Measurements from ENCODE around the gene NLRP6. TPM values are rescaled to one million over a fixed set of nuclear protein-coding genes. Genes with fewer than 3 reads are reported as not detected.
A peak's percentile ranks its signal among the peaks of the same experiment; 100 is the strongest.
"Not testable (repeated sequence)": the region's sequence is repeated elsewhere in the genome, so short reads cannot be mapped to it uniquely, and the experiment has no call there.

NLRP6 gene
- total RNA-seq, 2 donors from 2014 or later: 0.43 to 2.2 TPM

DNA sequence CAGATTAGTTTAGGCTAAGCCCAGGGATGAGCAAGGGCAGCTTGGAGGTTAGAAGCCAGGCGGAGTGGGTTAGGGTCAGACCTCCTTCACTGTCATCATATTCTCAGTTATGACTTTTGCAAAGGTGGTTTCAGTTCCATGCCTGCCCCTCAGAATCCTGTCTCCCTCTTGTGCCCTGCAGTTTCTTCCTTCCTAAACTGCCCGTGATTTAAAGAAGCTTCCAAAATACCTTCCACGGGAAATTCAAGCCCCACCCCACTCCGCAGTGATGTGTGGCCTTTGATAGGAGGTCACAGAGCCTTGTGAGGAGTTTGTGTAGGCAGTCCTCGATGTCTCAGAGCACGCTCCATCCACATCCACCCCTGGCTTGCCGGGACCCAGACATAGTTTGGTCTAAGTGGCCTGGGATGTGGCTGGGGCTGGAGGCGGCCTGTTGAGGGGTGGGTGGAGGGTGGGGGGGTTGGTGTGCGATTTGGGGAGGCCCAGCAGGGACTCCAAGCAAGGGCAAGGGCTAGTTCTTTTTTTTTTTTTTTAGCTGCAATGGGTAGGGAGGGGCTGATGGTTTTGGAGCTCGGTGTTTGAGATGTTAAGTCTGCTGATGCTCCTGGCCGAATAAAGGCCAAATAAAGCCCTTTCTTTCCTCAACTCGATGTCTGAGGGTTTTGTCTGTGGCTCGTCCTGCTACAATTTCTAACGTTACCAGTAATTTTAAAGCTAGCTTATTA lies 34.0 kb downstream of the NLRP6 start:
- Mint-ChIP-seq H3K9me3 (no peaks in the 10 kb centered on the region), H3K4me1 (peaks cover 32% of the 10 kb centered on the region), H3K4me3 (peak overlapping the region; percentile 91), H3K27ac (peak overlapping the region; percentile 89), H3K27me3 (no peaks in the 10 kb centered on the region), H3K36me3 (ENCODE audit: low read depth) (peaks cover 63% of the 10 kb centered on the region)
- ATAC-seq (replicated peaks): peak; percentile 33

DNA sequence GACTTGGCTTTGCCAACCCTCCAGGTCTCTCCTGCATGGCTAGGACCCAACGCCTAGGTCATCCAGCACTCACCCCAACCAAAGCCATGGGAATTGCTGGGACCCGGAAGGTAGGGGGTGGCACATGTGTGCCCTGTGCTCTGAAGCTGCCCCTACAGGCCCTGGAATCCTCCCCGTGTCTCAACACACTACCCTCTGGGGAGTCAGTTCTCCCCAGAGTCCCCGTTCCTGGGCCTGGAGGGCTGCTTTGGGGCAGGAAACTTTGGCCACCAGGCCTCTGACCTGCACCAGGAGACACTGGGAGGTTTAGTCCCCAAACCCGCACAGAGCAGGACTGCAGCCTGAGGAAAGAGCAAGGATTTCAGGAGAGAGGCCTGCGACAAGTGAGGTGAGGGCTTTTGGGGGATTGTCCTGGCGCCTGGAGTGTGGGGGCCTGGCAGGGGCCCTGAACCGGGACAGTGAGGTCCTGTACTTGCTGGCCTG lies 35.1 kb downstream of the NLRP6 start:
- Mint-ChIP-seq H3K27ac (peak overlapping the region; percentile 89), H3K9me3 (no peaks in the 10 kb centered on the region), H3K36me3 (ENCODE audit: low read depth) (peaks cover 66% of the 10 kb centered on the region), H3K4me1 (peaks cover 28% of the 10 kb centered on the region), H3K27me3 (no peaks in the 10 kb centered on the region), H3K4me3 (peak overlapping the region; percentile 91)
- no peak for ATAC-seq (replicated peaks)

DNA sequence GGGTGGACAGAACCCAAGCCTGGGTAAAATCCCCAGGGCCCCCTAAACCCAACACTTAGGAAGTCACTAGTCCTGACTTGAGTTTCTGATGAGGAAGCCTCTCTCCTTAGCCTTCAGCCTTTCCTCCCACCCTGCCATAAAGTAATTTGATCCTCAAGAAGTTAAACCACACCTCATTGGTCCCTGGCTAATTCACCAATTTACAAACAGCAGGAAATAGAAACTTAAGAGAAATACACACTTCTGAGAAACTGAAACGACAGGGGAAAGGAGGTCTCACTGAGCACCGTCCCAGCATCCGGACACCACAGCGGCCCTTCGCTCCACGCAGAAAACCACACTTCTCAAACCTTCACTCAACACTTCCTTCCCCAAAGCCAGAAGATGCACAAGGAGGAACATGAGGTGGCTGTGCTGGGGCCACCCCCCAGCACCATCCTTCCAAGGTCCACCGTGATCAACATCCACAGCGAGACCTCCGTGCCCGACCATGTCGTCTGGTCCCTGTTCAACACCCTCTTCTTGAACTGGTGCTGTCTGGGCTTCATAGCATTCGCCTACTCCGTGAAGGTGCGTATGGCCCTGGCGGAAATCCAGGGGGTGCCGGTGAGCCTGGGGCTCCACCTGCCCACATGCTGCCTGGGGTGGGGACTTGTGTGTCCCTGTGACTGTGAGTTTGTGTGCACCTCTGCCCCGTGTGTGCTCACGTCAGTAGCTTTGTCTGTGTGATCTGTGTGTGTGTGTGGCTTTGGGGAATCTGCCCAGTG lies 35.8 kb downstream of the NLRP6 start, which contains the start of gene IFITM1:
Gene IFITM1, plus strand, starts transcription at position 254 of the 767 bp plus-strand sequence. Its CDS starts 131 bp downstream, at position 385.
- Mint-ChIP-seq H3K27me3 (no peaks in the 10 kb centered on the region), H3K27ac (peak within 1 kb of the TSS; percentile 89), H3K36me3 (ENCODE audit: low read depth) (peaks cover 59% of the 10 kb centered on the region), H3K9me3 (no peaks in the 10 kb centered on the region), H3K4me3 (peak within 1 kb of the TSS; percentile 91), H3K4me1 (peaks cover 28% of the 10 kb centered on the region)
- peak; percentile 55 for ATAC-seq (replicated peaks)

DNA sequence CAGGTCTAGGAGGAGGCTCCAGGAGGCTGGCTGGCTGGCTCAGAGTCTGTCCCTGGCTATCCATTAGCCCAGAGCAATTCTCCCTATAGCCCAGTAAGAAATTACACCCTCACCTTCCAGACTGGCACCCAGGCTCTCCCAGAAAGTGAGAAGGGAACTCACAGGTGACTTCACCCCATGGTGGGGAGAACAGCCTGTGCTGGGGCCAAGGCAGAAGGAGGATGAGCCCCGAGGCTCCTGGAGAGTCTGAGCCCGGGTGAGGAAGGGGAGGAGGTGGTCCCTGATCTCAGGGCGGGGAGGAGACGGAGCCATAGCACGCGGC lies 36.3 kb downstream of the NLRP6 start:
- not testable (repeated sequence) for H3K27me3 Mint-ChIP-seq, H3K9me3 Mint-ChIP-seq
- Mint-ChIP-seq H3K4me3 (peak overlapping the region; percentile 91), H3K27ac (peak overlapping the region; percentile 89), H3K36me3 (ENCODE audit: low read depth) (peaks cover 54% of the 10 kb centered on the region), H3K4me1 (peaks cover 27% of the 10 kb centered on the region)
- peak; percentile 0 for ATAC-seq (replicated peaks)

DNA sequence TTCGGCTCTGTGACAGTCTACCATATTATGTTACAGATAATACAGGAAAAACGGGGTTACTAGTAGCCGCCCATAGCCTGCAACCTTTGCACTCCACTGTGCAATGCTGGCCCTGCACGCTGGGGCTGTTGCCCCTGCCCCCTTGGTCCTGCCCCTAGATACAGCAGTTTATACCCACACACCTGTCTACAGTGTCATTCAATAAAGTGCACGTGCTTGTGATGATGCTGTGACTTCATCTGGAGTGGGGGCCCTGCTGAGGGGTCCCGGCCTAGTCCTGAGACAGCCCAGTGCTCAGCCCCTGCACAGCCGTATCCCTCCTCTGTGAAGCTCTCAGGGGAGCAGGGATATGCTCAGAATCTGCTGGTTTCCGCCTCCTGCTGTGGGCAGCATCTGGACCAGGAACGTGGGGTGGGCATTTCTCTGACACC lies 36.9 kb downstream of the NLRP6 start:
- peak overlapping the region; percentile 89 for H3K27ac Mint-ChIP-seq
- H3K36me3 Mint-ChIP-seq (ENCODE audit: low read depth): peaks cover 48% of the 10 kb centered on the region
- H3K4me1 Mint-ChIP-seq: peaks cover 25% of the 10 kb centered on the region
- ATAC-seq (replicated peaks): no peak
- peak overlapping the region; percentile 91 for H3K4me3 Mint-ChIP-seq
- no peaks in the 10 kb centered on the region for H3K9me3 Mint-ChIP-seq
- no peaks in the 10 kb centered on the region for H3K27me3 Mint-ChIP-seq

DNA sequence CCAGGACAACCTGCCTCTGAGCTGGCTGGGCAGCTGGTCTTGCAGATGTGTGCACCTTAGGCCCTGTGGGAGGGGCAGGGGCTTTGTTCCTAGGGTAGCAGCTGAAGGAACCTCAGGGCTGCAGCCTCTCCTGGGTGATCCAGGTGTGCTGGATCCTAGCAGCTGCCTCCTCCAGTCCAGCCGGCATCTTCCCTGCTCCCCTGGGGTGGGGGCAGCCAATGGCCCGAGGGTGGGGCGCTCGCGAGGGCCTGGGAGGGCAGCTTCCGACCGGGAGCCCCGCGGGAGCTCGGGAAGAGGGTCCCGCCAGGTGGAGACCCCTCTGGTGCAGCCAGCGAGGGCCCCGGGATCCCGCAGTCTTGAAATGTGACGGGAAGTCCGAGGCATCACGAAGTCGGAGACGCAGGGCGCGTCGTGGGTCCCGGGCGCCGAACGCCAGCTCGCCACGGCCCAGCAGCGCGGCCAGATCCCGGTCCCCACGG lies 37.3 kb downstream of the NLRP6 start:
- Mint-ChIP-seq H3K9me3 (no peaks in the 10 kb centered on the region), H3K27ac (peak overlapping the region; percentile 89), H3K4me3 (peak overlapping the region; percentile 91), H3K4me1 (peaks cover 29% of the 10 kb centered on the region), H3K36me3 (ENCODE audit: low read depth) (peaks cover 48% of the 10 kb centered on the region), H3K27me3 (no peaks in the 10 kb centered on the region)
- no peak for ATAC-seq (replicated peaks)

DNA sequence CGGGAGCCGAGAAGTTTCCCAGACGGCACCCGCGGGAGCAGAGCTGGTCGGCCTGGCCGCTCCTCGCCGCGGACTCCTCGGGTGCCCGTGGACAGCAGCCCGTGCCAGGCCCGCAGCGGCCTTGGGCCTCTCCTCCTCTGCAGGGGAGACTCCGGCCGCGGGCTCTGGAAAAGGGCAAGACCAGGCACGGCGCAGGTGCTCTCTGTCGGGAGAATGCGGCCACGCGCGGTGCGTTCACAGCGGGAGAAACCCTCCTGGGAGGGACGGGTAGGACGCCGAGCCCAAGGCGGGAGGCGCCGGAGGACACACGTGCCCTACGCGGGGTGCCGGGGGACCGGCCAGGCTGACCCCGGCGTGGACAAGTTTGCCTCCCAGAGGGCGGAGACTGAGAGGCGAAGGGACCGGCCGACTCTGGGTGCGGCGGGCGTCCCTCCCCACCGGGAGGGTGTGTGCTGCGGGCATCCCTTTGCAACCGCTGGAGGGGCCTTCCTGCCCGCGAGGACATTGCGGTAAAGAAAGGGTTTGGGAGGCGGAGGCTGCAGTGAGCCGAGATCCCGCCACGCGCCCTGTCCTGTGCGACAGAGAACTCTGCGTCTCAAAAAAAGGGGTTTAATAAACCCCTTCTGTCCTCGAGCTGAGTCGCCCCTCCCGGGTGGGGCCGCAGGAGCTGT lies 38.0 kb downstream of the NLRP6 start:
- Mint-ChIP-seq H3K4me1 (peaks cover 30% of the 10 kb centered on the region), H3K4me3 (peak overlapping the region; percentile 91), H3K27ac (peak overlapping the region; percentile 78), H3K27me3 (no peaks in the 10 kb centered on the region), H3K9me3 (no peaks in the 10 kb centered on the region), H3K36me3 (ENCODE audit: low read depth) (peaks cover 48% of the 10 kb centered on the region)
- no peak for ATAC-seq (replicated peaks)

DNA sequence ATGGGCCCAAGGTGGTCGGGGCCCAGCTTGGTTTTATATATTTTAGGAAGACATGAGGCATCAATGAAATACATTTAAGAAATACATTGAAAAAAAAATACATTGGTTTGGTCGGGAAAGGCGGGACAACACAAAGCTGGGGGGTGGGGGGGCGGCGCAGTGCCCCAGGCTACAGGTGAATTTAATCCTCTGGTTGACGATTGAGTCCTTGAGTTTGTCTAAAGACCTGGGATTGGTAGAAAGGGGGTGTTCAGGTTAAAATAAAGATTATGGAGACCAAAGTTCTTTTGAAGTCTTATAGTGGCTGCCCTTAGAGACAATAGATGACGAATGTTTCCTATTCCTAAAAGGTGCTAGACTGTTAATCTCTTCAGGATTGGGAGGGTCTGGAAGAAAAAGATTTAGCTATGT lies 38.7 kb downstream of the NLRP6 start:
- Mint-ChIP-seq H3K36me3 (ENCODE audit: low read depth) (peaks cover 48% of the 10 kb centered on the region), H3K9me3 (no peaks in the 10 kb centered on the region), H3K27ac (peak overlapping the region; percentile 78), H3K4me1 (peaks cover 28% of the 10 kb centered on the region), H3K27me3 (no peaks in the 10 kb centered on the region), H3K4me3 (peak overlapping the region; percentile 91)
- ATAC-seq (replicated peaks): no peak

DNA sequence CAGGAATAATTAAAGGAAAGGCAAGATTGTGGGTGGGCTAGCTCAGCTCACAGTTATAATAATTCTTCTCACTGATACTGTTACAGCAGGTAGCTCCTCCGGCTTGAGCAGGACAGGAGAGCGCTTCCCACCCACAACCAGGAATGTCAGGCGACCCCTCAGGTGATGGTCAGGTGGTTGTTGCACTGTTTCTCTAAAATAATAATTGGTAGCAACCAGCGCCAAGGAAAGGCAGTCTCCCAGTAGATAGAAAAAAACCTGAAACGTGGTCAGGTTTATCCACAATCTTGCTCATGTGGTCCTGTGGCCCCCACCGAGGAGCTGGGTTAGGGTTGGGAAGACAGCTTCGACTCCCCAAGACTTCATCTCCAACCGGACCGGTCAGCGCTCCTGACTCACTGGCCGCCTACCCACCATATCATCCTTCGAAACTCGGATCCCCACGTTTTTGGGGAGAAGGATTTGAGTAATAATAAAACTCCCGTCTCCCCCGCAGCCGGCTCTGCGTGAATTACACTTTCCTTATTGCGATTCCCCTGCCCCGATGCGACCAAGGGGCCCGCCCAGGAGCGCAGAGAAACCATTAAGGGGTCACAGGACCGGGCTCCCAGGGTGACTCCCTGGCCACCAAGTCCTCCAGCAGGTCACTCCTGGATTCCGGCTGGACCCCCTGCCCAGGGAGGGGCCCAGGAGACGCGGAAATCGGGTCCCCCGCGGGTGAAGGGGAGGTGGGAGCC lies 39.6 kb downstream of the NLRP6 start:
- not testable (repeated sequence) for H3K27me3 Mint-ChIP-seq, H3K9me3 Mint-ChIP-seq
- peak overlapping the region; percentile 78 for H3K27ac Mint-ChIP-seq
- ATAC-seq (replicated peaks): peak; percentile 47
- peak overlapping the region; percentile 91 for H3K4me3 Mint-ChIP-seq
- H3K36me3 Mint-ChIP-seq (ENCODE audit: low read depth): peaks cover 46% of the 10 kb centered on the region
- H3K4me1 Mint-ChIP-seq: peaks cover 21% of the 10 kb centered on the region

DNA sequence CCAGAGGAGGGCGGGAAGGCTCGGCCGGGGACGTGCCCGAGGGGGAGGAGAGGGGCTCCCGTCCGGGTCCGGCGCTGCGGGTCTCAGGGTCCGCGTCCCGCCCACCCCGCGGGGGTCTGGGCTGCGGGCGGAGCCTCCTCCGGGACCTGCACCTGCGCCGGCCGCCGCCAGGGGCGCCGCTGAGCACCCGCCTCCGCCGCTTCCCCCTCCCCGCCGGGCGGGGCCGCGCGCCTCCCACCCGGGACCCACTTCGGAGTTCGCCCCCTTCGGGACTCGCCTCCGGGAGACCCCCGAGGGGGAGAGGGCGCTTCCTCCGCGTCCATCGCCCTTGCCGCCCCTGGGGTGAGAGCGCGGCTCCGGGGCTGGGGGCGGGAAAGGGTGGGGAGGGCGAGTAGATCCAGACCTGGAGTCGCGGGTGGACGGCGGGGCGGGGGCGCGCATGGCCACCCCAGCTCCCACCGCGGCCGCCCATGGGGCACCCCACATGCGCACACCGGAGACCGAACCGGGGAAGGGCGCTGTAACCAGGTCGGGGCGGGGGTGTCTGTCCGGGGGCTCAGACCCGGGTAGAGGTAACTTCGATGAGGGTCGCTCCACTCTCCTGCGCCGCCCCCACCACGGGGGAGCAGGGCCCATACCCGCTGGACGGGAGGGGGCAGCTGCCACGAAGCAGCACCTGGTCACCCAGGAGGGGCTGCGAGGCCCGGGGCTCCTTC lies 40.4 kb downstream of the NLRP6 start:
- not testable (repeated sequence) for H3K27ac Mint-ChIP-seq, H3K9me3 Mint-ChIP-seq, H3K4me3 Mint-ChIP-seq, H3K27me3 Mint-ChIP-seq
- ATAC-seq (replicated peaks): peak; percentile 31
- Mint-ChIP-seq H3K4me1 (peaks cover 14% of the 10 kb centered on the region), H3K36me3 (ENCODE audit: low read depth) (peaks cover 39% of the 10 kb centered on the region)

DNA sequence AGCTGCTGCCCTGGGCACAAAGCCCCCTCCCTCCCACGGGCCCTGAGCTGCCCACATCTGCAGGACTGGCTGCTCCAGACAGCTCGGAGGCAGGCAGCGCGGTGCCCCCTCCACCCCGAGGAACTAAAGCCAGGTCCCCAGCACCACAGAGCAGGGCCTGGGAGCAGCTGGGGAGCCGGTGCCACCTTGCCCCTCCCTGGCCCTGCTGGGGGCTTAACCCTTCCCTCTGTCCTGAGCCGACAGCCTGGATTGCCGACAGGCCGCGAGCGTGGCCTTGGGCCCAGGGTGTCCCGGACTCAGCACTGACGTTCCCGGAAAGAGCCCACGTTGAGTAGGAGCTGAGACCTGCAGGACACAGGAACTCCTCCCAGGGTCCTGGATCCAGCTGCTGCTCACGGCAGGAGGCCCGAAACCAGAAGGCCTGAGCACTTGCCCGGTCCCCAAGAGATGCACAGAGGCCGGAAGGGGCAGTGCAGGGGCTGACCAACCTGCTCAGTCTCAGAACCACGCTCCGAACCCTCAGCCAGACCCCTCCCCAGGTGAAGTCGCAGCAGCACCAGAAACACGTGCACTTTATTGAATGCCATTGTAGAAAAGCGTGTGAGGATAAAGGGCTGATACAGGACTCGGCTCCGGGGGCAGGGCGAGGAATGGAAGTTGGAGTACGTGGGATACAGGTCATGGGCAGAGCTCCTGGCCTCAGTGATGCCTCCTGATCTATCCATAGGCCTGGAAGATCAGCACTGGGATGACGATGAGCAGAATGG lies 41.1 kb downstream of the NLRP6 start:
- H3K9me3 Mint-ChIP-seq; H3K27me3 Mint-ChIP-seq; ATAC-seq (replicated peaks): not testable (repeated sequence)
- Mint-ChIP-seq H3K27ac (peak overlapping the region; percentile 48), H3K4me3 (peak overlapping the region; percentile 63), H3K36me3 (ENCODE audit: low read depth) (peaks cover 32% of the 10 kb centered on the region), H3K4me1 (peaks cover 14% of the 10 kb centered on the region)

DNA sequence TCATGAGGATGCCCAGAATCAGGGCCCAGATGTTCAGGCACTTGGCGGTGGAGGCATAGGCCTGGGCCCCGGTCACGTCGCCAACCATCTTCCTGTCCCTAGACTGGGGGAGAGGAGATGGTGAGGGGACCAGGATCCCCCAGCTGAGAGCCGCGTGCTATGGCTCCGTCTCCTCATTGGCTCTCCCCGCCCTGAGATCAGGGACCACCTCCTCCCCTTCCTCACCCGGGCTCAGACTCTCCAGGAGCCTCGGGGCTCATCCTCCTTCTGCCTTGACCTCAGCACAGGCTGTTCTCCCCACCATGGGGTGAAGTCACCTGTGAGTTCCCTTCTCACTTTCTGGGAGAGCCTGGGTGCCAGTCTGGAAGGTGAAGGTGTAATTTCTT lies 41.7 kb downstream of the NLRP6 start:
- not testable (repeated sequence) for H3K9me3 Mint-ChIP-seq; ATAC-seq (replicated peaks); H3K27me3 Mint-ChIP-seq
- peaks cover 26% of the 10 kb centered on the region for H3K36me3 Mint-ChIP-seq (ENCODE audit: low read depth)
- peaks cover 19% of the 10 kb centered on the region for H3K4me1 Mint-ChIP-seq
- peak overlapping the region; percentile 63 for H3K4me3 Mint-ChIP-seq
- H3K27ac Mint-ChIP-seq: peak overlapping the region; percentile 48

DNA sequence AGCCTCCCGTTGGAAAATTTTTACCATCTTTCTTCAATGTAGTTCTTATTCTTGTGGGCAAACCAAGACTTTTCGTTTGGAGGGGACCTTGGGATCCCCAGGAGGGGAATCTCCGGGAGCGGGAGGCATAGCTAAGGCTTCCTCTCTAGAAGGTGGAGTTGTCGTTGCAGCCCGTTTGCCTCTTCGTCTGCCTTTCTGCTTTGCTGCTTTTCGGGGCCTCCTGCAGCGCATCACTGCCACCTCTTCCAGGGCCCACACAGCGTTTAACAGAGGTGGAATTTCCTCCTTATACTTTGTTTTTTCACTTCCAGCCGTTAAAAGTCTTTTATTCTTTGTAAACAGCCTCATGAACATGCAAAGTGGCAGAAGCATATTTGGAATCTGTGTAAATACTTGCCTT lies 45.9 kb downstream of the NLRP6 start:
- ATAC-seq (replicated peaks): no peak
- H3K4me3 Mint-ChIP-seq: peak overlapping the region; percentile 7
- H3K27me3 Mint-ChIP-seq: no peaks in the 10 kb centered on the region
- H3K27ac Mint-ChIP-seq: no peak overlapping the region
- H3K9me3 Mint-ChIP-seq: no peaks in the 10 kb centered on the region
- H3K4me1 Mint-ChIP-seq: peaks cover 14% of the 10 kb centered on the region
- no peaks in the 10 kb centered on the region for H3K36me3 Mint-ChIP-seq (ENCODE audit: low read depth)

Measured in activated T-helper 17 cell treated with anti-CD3 and anti-CD28 coated beads, Interleukin-2, amount 50 U/mL, for 72 hours (primary cell).